ENCODE data around the gene ALOX15.
A peak's percentile ranks its signal among the peaks of the same experiment; 100 is the strongest.
"Not testable (repeated sequence)": the region's sequence is repeated elsewhere in the genome, so short reads cannot be mapped to it uniquely, and the experiment has no call there.

The ALOX15 gene

DNA sequence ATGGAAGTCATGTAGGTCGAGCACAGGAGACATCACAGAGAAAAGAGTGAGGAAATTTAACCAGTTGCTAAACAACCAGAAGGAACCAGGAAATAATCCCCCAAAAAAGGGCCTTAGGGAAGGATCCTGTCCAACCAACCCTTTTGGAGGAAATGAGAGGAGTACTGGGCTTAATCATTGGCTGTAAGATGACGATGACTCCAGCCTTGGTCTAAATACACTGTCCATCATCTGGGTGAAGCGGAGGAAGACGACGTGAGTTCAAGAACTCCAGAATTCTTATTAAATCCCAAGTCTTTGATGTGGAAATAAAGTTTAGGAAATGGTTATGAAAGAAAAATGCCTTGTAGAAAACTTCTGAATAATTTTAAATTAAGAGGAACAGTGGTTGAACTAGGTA, 11.5 kb upstream of the ALOX15 start:
- DNase-seq, result no peak

DNA sequence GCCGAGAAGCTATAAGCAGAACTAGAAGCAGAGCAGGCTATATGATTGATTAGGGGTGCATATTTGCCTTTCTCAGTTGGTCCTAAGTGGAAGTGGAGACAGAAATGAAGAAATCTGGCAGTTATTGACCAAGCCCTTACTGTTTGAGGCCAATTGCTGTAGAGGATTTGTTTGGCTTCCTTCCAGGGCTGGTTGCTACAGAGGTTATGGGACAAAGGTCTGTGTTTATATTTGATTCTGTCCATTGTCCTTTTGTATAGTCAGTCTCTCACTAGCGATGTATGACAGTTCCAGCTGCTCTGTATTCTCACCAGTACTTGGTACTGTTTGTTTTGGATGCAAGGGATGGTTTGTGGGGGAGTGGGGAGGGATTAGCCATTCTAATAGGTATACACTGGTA, 7.3 kb upstream of the ALOX15 start:
- DNase-seq, result no peak

DNA sequence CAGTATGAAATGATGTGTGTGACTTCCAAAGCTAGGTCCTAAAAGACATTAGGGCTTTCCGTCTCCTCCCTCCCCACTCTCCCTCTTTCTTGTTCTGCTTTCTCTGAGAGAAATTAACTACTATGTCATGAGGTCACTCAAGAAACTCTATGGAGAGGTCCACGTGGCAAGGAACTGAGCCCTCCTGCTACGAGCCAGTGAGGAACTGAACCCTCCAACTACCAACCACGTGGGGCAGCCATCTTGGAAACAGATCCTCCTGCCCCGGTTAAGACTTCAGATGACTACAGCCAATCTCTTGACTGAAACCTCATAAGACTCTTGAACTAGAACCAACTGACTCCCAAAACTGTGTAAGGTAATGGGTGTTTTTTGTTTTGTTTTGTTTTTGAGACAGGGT, 4.2 kb upstream of the ALOX15 start:
- DNase-seq, result no peak

GRCh38 chr17:4643676-4644075, 2.2 kb upstream of the ALOX15 start:
- no peak for DNase-seq

GRCh38 chr17:4642286-4642685, 808 bp upstream of the ALOX15 start:
- DNase-seq, result no peak

GRCh38 chr17:4640569-4641188, 799 bp downstream of the ALOX15 start:
- peak; percentile 11 for DNase-seq

GRCh38 chr17:4639301-4640059, 2.0 kb downstream of the ALOX15 start:
- DNase-seq, result peak; percentile 14

DNA sequence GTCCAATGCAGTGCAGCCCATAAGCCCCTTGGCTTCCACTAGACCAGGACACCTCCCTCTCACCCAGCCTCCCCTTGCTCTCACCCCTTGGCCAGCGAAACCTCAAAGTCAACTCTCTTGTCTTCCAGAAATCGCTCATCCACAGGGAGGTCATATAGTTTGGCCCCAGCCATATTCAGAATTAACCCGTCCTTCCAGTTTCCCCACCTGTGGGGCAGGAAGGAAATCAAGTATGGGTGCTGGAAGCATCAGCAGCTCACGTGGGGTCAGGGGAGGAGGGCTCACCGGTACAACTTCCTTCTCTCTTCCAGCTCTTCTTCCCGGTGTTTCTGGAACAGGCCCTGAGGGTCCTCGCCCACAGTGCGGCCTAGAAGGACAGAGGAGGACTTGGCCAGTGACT, 2.7 kb downstream of the ALOX15 start:
- DNase-seq, result not testable (repeated sequence)

- DNase-seq, result no peak
These were observed 4.9 kb downstream of the ALOX15 start for GRCh38 chr17:4636474-4637100.

- DNase-seq, result no peak
These were observed 5.6 kb downstream of the ALOX15 start for GRCh38 chr17:4635823-4636375.

GRCh38 chr17:4634976-4635375, 6.5 kb downstream of the ALOX15 start:
- DNase-seq, result no peak

GRCh38 chr17:4633643-4634042, 7.8 kb downstream of the ALOX15 start:
- no peak for DNase-seq

GRCh38 chr17:4632581-4632920, 8.9 kb downstream of the ALOX15 start:
- DNase-seq, result no peak

DNA sequence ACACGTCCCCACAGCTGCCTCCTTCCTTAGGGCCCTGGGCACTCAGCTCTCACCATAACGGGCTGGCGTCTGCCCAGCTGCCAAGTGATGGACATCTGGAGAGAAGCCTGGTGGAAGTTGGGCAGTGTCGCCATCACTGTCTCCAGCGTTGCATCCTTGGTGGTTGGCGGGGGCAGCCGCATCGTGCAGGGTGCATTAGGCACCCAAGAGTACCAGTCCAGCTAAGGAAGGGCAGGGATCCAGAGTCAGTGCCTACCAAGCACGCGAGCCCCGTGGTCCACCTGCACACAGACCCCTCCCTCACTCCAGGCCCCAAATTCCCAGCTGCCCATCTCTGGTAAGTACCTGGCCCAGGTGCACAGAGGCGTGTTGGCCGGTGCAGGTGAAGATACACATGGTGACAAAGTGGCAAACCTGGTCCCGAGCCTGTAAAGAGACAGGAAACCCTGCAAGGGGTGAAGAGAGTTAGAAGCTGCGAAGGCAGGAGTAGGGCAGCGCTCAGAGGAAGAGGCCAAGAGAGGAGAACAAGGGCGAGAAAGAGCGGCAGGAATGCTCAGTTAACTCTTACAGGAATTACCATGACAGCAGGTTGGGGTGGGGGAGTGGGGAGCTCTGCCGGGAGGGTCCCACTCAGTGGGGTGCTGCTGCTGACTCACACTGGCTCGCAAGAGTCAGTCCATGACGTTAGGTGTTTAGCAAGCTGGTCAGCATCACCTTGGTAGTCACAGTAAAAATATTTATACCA, 9.5 kb downstream of the ALOX15 start:
- no peak for DNase-seq

GRCh38 chr17:4631431-4631830, 10.0 kb downstream of the ALOX15 start:
- DNase-seq, result no peak

GRCh38 chr17:4626734-4627256, 14.7 kb downstream of the ALOX15 start:
- no peak for DNase-seq

GRCh38 chr17:4625181-4625617, 16.3 kb downstream of the ALOX15 start:
- no peak for DNase-seq

DNA sequence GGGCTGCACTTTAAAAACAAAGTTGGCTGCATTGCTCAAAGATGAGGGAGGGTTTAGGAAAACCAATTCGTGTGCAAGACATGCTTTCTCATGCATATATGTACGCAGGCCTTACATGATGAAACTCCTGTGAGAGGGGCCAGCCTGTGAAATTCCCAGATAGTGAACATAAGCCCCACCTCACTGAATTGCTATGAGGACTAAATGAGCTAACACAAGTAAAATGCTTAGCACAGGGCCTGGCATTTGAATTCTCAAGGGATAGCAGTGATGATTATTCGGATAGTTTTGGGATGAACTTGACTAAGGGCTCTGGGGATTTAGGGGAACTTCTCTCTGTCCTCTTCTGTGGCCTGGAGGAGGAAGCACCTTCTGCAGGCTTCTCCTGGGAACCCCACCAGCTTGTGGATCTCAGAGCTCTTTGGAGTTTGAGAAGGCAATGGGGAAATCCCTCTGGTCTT, 17.0 kb downstream of the ALOX15 start:
- not testable (repeated sequence) for DNase-seq

DNA sequence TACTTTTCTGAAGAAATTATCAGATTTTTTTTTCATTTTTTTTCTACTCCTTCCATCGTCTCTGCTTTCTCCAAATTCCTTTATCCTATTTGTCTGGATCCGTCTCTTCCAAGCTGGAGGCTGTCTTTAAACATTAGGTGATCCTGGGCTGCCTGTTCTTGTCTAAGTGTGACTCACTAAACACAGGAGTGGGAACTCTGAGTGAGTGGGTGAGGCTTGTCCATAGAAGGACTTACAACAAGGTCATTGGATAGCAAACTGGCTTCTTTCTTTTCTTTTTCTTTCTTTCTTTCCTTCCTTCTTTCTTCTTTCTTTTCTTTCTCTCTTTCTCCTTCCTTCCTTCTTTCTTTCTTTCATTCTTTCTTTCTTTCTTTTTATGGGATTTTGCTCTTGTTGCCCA, 18.2 kb downstream of the ALOX15 start:
- DNase-seq, result no peak

DNA sequence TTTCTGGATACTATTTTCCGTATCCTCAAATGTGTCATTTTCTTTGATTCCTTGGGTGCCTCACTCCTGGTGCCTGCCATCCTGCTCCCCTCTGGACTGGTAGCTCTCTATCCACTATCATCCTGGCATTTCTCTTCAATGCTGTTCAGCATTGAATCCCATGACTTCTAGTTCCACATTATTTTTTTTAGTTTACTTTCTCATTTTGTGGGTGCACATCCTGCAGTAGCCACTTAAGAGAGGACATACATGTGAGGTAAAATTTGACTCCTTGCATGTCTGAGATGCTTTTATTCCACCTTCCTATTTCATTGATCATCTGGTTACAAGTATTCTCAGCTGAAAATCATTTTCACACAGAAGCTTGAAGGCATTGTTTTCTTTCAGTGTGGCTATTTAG, 19.1 kb downstream of the ALOX15 start:
- no peak for DNase-seq

DNA sequence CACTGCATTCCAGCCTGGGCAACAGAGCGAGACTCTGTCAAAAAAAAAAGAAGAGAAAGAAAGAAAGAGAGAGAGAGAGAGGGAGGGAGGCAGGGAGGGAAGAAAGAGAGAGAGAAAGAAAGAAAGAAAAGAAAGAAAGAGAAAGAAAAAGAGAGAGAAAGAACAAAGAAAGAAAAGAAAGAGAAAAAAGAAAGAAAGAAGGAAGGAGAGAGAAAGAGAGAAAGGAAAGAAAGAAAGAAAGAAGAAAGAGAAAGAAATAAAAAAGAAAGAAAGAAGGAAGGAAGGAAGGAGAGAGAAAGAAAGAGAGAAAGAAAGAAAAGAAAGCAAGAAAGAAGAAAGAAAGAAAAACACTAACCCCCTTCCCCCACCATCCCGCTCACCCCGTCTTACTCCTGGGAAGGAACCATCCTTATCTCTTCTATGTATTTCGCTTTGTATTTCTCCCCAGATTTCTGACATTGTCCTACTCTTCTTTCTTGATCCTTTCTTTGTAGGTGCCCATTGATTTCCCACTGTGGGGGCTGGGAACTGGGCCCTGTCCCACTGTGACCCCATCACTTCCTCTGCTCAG, 20.9 kb downstream of the ALOX15 start:
- no peak for DNase-seq

DNA sequence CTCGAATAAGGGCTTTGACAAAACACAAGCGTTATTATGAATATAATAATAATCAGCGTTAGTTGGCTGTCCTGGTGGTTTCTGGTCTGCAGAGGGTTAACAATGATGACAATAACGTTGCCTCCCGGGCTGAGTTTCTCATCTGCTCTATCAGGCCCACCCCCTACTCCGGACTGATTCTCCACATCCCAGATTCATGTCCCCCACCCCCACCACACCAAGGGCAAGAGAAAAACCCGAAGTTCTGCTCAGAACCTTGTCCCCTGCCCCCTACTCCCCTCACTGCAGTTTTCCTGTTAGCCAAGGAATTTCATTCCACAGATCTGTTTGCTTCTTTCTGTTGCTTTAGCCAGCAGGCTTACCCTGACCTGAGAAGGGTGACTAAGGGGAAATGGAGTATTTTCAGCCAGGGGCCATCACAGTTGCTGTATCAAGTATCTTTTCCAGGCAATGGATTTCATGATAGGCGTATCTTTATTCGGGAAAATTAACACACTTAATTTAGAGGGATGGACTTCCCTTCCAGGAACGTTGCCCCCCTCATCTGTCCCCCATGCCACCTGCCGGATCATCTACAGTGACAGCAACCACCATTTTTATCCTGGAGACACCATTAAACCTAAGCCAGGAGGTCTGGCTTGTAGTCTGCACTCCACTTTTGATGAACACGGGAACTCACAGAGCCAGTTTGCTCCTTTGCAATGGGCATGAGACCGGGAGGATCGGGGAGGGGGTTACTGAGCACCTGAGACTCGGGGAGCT, 23.7 kb downstream of the ALOX15 start:
- DNase-seq, result no peak

All from stimulated activated CD4-positive, alpha-beta T cell treated with anti-CD3 and anti-CD28 coated beads, Interleukin-4, amount 100 ng/mL, for 1 hour (primary cell).